Left lung (tissue), 10 donors: ENCODE measurements around the gene PRRX2. TPM values are rescaled to one million over a fixed set of nuclear protein-coding genes. Genes with fewer than 3 reads are reported as not detected.

Source experiments
- ATAC-seq: fragments of 200-7000 bp; cut with Tn5 transposase; one replicate; pipeline ENCODE4 v1.9.1; 2020; ENCODE audit warnings: moderate library complexity
- DNase-seq, 4 donors: peaks; one replicate each; pipeline ENCODE4 v3.0.0-alpha.2; 2013 to 2020
- H3K27ac ChIP-seq, 2 donors: fragments of 200-600 bp; sonication (generic) in 1 of 2; one replicate each; pipeline versions ENCODE4 v1.5.0 to v1.8.0; 2020 to 2021
- H3K27me3 ChIP-seq, 2 donors: fragments of 200-600 bp; sonication (generic) in 1 of 2; one replicate each; pipeline versions ENCODE4 v1.5.0 to v1.8.0; 2020 to 2021
- H3K36me3 ChIP-seq, 2 donors: fragments of 200-600 bp; sonication (generic) in 1 of 2; one replicate each; pipeline versions ENCODE4 v1.5.0 to v1.8.0; 2020 to 2021
- H3K4me1 ChIP-seq, 2 donors: fragments of 200-600 bp; one replicate each; pipeline ENCODE4 v1.8.0; 2021
- H3K4me3 ChIP-seq, 2 donors: fragments of 200-600 bp; sonication (generic) in 1 of 2; one replicate each; pipeline versions ENCODE4 v1.5.0 to v1.8.0; 2020 to 2021; ENCODE audit warnings: mild to moderate bottlenecking in 1 of 2
- H3K9me3 ChIP-seq, 2 donors: fragments of 200-600 bp; sonication (generic) in 1 of 2; one replicate each; pipeline versions ENCODE4 v1.5.0 to v1.8.0; 2020 to 2021
- CTCF ChIP-seq, 2 donors: fragments of 200-600 bp; sonication (generic) in 1 of 2; IDR thresholded peaks; one replicate each; pipeline versions ENCODE4 v1.5.0 to v1.8.0; 2021; ENCODE audit warnings: antibody characterized with exemption in 2 of 2
- intact Hi-C, 2 donors: fragments of 100-400 bp; cut with DNase I; formaldehyde crosslinking; loops; one replicate each; pipeline versions ENCODE4 v1.11.2 to v1.14.2; 2022
- polyA plus RNA-seq, 6 donors: library from polyadenylated mRNA; unstranded; fragments of 120-200 nt; gene quantifications; one replicate each; pipeline ENCODE4 v1.2.1, GENCODE V29; 2013; ENCODE audit not compliant: insufficient read length in 6 of 6
- total RNA-seq, 2 donors: library from RNA; stranded (reverse); fragmentation: NEBNext Ultra II Directional; extraction: Animal tissue kit (Norgen Biotek cat#: 25700); gene quantifications; one replicate each; pipeline ENCODE4 v1.2.1, GENCODE V29; 2021
- donor health status: DM: no; HTN: yes; CAD: no.
- donor health status: DM: no; HTN: no; CAD: no.

PRRX2 gene
- total and polyA plus RNA-seq, 8 donors, result 0.56 to 5.6 (median 1.0) TPM

DNA sequence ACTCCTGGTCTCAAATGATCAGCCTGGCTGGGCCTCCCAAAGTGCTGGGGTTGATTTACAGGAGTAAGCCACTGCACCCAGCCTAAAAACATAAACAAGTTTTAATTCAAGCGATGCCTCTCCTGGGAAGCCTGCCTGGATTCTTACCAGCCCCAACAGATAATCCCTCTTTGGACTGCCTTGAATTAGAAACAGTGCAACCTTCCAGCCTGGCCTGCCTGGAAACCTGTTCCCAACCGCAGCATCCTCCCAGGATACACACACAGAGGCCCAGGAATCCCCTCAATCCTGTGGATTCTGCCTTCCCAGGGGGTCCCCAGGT, 68.1 kb downstream of the PRRX2 start:
- intact Hi-C loops, result no loop called here
- H3K27me3 ChIP-seq, result peaks cover 0 to 73% of the 10 kb centered on the region in 2 donors
- no peak overlapping the region for H3K4me3 ChIP-seq
- peaks cover 5 to 11% of the 10 kb centered on the region in 2 donors for H3K4me1 ChIP-seq
- H3K9me3 ChIP-seq, result no peaks in the 10 kb centered on the region
- no peak for TF ChIP-seq CTCF (IDR thresholded peaks at IDR 0.05)
- no peak for ATAC-seq
- no peak for DNase-seq
- H3K27ac ChIP-seq, result no peak overlapping the region
- H3K36me3 ChIP-seq, result no peaks in the 10 kb centered on the region

DNA sequence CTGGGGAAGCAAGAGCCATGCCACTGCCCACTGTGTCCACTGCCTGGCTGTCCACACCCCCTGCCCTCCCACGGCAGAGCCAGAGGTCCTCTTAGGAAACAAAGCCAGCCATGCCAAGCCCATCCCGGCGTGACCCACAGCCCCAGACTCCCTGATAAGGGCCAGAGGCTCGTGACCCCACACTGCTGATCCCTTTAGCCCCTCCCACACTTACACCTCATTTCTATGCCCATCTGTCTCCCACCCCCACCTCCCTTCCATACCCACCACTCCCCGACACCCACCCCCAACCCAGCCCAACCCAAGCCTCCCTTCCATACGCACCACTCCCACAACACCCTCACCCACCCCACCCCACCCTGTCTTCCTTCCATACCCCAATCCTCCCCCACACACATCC, 70.1 kb downstream of the PRRX2 start:
- peaks cover 0 to 60% of the 10 kb centered on the region in 2 donors for H3K27me3 ChIP-seq
- intact Hi-C loops, result no loop called here
- no peaks in the 10 kb centered on the region for H3K36me3 ChIP-seq
- ATAC-seq, result no peak
- no peak for TF ChIP-seq CTCF (IDR thresholded peaks at IDR 0.05)
- DNase-seq, result no peak
- no peak overlapping the region for H3K27ac ChIP-seq
- H3K4me1 ChIP-seq, result peaks cover 5 to 11% of the 10 kb centered on the region in 2 donors
- H3K4me3 ChIP-seq, result no peak overlapping the region
- no peaks in the 10 kb centered on the region for H3K9me3 ChIP-seq

DNA sequence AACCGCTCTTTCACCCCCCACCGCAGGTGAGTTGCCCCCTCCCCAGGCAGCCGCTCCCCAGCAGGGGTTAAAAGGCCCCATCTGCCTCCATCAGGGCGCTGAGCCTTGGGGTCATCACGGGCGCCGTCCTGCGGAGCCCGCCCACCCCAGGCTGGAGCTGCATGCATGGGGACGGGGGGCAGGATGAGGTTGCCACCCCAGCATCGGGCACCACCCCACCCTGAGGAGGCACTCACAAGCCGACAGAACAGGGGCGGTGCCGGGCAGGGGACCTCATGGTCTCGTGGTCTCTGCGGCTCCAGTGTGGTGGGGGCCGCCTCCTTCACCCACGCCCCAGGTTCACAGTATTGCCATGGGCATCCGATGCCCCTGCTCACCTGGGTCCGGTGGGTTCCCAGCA, 70.9 kb downstream of the PRRX2 start:
- intact Hi-C loops, result no loop called here
- Histone ChIP-seq H3K9me3 (no peaks in the 10 kb centered on the region), H3K27ac (no peak overlapping the region), H3K4me1 (peaks cover 5 to 11% of the 10 kb centered on the region in 2 donors), H3K27me3 (peaks cover 0 to 55% of the 10 kb centered on the region in 2 donors), H3K36me3 (peaks cover 0 to 3% of the 10 kb centered on the region in 2 donors), H3K4me3 (no peak overlapping the region)
- no peak for ATAC-seq
- no peak for TF ChIP-seq CTCF (IDR thresholded peaks at IDR 0.05)
- no peak for DNase-seq

DNA sequence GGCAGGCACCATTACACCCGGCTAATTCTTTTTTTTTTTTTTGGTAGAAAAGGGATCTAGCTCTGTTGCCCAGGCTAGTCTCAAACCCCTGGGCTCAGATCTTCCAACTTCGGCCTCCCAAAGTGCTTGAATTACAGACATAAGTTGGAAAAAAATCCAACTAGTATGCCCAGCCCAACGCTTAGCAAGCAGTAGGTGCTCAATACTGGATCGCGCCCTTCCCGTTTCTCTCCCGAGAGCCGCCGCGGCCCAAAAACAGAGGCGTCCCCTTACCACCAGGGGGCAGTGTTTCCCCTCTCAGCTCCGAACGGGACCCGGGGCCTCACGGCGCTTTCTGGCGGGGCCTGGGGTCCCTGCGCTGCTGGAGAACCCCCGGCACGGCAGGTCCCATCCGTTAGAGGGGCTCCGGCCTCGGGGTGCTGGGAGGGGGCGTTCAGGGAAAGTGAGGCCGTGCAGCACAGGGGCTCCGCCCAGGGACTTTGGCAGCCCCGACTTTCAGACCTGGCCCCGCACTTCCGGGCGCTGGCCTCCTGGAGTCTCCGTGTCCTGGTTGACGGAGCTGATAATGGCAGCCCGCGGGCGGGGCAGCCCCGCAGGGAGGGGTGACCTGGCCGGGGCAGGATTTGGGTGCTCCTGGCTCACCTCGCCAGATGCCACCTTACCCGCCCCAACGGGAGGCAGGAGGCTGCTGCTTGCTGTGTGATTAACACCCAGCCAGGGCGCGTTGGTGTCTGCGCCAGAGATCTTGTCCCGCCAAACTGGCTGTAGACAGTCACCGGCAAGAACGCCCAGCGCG, 72.2 kb downstream of the PRRX2 start:
- intact Hi-C loops, result loop anchor here in 1 of 2 donors (2.0 kb wide), 1 partner anchor 45 kb away; no protein-coding TSS in a partner anchor
- Histone ChIP-seq H3K9me3 (no peaks in the 10 kb centered on the region), H3K27me3 (peaks cover 0 to 42% of the 10 kb centered on the region in 2 donors), H3K4me1 (peaks cover 5 to 11% of the 10 kb centered on the region in 2 donors), H3K4me3 (peak overlapping the region; percentile 47 to 58), H3K27ac (peak overlapping the region in 1 of 2 donors; percentile 38), H3K36me3 (peaks cover 0 to 3% of the 10 kb centered on the region in 2 donors)
- peak; percentile 99 for ATAC-seq
- DNase-seq, result peak; percentile 83 to 95 (median 86)
- peak; percentile 97 to 98 for TF ChIP-seq CTCF (IDR thresholded peaks at IDR 0.05)

DNA sequence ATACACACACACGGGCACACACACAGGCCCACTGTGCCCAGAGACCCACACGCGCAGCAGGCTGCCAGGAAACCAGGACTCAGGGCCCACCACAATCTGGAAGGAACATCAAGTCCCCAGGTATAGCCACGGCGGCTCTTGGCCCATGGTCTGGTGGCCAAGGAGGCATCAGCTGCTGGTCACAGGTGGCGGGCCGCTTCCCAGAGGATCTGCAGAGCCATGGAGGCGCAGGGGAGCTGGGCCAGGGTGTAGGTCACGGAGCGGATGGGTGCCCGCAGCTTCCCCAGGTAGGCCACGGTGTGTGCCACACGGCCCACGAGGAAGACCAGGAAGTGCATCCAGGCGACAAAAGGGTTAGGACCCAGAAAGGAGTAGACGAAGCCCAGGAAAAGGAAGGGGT, 74.0 kb downstream of the PRRX2 start:
- Histone ChIP-seq H3K27ac (no peak overlapping the region), H3K36me3 (peaks cover 0 to 3% of the 10 kb centered on the region in 2 donors), H3K27me3 (peaks cover 0 to 33% of the 10 kb centered on the region in 2 donors), H3K4me1 (peaks cover 5 to 11% of the 10 kb centered on the region in 2 donors), H3K9me3 (no peaks in the 10 kb centered on the region), H3K4me3 (no peak overlapping the region)
- no peak for TF ChIP-seq CTCF (IDR thresholded peaks at IDR 0.05)
- ATAC-seq (no peak), DNase-seq (no peak)
- intact Hi-C loops, result loop anchor here in 1 of 2 donors (2.0 kb wide), 1 partner anchor 43 kb away; no protein-coding TSS in a partner anchor
